Esophagus squamous epithelium (tissue), 4 donors: Measurements from ENCODE around the gene UBE2E1.

Experiments
- POLR2A ChIP-seq, 4 donors: fragments of 450-650 bp; IDR thresholded peaks; one replicate each; pipeline ENCODE4 v1.6.1; 2017; ENCODE audit warnings: antibody characterized with exemption in 4 of 4, mild to moderate bottlenecking in 4 of 4, moderate library complexity in 3 of 4
- TF ChIP-seq, protein P1 (sequence below), 6 experiments: fragments of 450-650 bp in 4 of 6; fragments of 200-600 bp in 2 of 6; sonication (generic) in 2 of 6; IDR thresholded peaks; one replicate each; pipeline ENCODE4 v1.5.1; 2016 to 2019; ENCODE audit warnings: antibody characterized with exemption in 6 of 6, mild to moderate bottlenecking in 4 of 6, moderate library complexity in 4 of 6

DNA sequence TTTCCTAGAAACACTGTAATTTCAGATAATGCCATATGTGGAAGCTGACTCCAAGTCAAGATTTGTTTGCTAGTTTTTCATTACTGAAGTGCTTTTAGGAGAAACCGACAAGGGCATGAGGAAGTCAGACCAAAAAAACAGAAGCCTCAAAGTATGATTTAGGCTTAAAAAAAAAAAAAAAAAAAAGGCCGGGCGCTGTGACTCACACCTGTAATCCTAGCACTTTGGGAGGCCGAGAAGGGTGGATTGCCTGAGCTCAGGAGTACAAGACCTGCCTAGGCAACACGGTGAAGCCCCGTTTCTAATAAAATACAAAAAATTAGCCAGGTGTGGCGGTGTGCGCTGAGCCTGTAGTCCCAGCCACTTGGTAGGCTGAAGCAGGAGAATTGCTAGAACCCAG, 122.8 kb downstream of the UBE2E1 start:
- TF ChIP-seq POLR2A (IDR thresholded peaks at IDR 0.05) = no peak
- TF ChIP-seq, protein P1, sequence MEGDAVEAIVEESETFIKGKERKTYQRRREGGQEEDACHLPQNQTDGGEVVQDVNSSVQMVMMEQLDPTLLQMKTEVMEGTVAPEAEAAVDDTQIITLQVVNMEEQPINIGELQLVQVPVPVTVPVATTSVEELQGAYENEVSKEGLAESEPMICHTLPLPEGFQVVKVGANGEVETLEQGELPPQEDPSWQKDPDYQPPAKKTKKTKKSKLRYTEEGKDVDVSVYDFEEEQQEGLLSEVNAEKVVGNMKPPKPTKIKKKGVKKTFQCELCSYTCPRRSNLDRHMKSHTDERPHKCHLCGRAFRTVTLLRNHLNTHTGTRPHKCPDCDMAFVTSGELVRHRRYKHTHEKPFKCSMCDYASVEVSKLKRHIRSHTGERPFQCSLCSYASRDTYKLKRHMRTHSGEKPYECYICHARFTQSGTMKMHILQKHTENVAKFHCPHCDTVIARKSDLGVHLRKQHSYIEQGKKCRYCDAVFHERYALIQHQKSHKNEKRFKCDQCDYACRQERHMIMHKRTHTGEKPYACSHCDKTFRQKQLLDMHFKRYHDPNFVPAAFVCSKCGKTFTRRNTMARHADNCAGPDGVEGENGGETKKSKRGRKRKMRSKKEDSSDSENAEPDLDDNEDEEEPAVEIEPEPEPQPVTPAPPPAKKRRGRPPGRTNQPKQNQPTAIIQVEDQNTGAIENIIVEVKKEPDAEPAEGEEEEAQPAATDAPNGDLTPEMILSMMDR (IDR thresholded peaks at IDR 0.05) = no peak
